NT2/D1 (cell line): Measurements from ENCODE around the gene MIEF1.

Experiments
- YY1 ChIP-seq: IDR thresholded peaks from 2 replicates; pipeline ENCODE4 v1.6.1; 2011; ENCODE audit not compliant: insufficient read length, insufficient read depth
- ZNF274 ChIP-seq: IDR thresholded peaks from 2 replicates; pipeline ENCODE4 v1.6.1; 2011; ENCODE audit warnings: mild to moderate bottlenecking, low read depth, low read length

DNA sequence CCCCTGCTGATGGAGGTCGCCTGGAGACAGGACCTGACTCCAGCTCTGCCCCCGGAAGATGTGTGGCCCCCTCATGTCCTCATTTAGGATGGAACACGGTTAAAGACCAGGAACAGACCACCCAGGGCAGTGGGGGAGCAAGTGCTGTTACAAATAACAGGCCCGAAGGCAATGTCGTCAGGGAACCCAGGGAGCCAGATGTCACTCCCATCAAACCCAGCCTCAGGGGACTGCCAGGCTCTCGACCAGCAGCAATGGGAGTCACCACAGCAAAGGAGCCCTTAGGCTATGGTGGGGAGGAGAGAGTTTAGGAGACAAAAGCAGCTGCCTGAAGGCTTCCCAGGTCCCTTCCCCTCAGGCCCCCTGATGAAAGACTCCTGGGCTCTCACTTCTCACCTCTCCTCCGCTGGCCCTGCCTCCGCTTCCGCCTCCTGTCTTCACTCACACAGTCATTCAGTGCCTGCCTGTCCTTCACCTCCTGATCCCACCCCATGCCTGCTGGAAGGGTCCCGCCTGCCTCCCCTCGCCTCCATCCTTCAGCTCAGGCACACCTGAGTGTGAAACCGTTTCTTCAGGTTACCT is 26.1 kb downstream of the MIEF1 start:
- TF ChIP-seq YY1 (no peak), ZNF274 (no peak)
